ENCODE results near the gene CEP128. TPM values are rescaled to one million over a fixed set of nuclear protein-coding genes. Genes with fewer than 3 reads are reported as not detected.
"Not testable (repeated sequence)": the region's sequence is repeated elsewhere in the genome, so short reads cannot be mapped to it uniquely, and the experiment has no call there.

Gene CEP128
- total RNA-seq, 1 donor from 2014 or later, result 3.3 TPM

GRCh38 chr14:80957613-80958012 lies 16.1 kb upstream of the CEP128 start:
- no peaks in the 10 kb centered on the region for H3K9me3 ChIP-seq
- H3K4me1 ChIP-seq, result peaks cover 0 to 6% of the 10 kb centered on the region in 2 donors
- DNase-seq (ENCODE audit: low spot score in 2 of 2), result no peak
- intact Hi-C loops (cut with DNase I), result no loop called here
- H3K27ac ChIP-seq, result no peak overlapping the region
- no peaks in the 10 kb centered on the region for H3K27me3 ChIP-seq
- H3K36me3 ChIP-seq, result no peaks in the 10 kb centered on the region
- H3K4me3 ChIP-seq, result no peak overlapping the region
- TF ChIP-seq CTCF (IDR thresholded peaks at IDR 0.05), result no peak

GRCh38 chr14:80956922-80957321 lies 15.4 kb upstream of the CEP128 start:
- Histone ChIP-seq H3K36me3 (no peaks in the 10 kb centered on the region), H3K4me1 (peaks cover 0 to 6% of the 10 kb centered on the region in 2 donors), H3K4me3 (no peak overlapping the region), H3K27ac (no peak overlapping the region), H3K9me3 (no peaks in the 10 kb centered on the region), H3K27me3 (no peaks in the 10 kb centered on the region)
- no peak for TF ChIP-seq CTCF (IDR thresholded peaks at IDR 0.05)
- DNase-seq (ENCODE audit: low spot score in 2 of 2), result no peak
- intact Hi-C loops (cut with DNase I), result no loop called here

- Histone ChIP-seq H3K27me3 (no peaks in the 10 kb centered on the region), H3K4me1 (peaks cover 0 to 6% of the 10 kb centered on the region in 2 donors), H3K4me3 (no peak overlapping the region), H3K36me3 (no peaks in the 10 kb centered on the region), H3K9me3 (no peaks in the 10 kb centered on the region), H3K27ac (no peak overlapping the region)
- no peak for TF ChIP-seq CTCF (IDR thresholded peaks at IDR 0.05)
- no peak for DNase-seq (ENCODE audit: low spot score in 2 of 2)
- intact Hi-C loops (cut with DNase I), result no loop called here
These were observed 14.6 kb upstream of the CEP128 start for GRCh38 chr14:80956102-80956501.

- DNase-seq (ENCODE audit: low spot score in 2 of 2), result no peak
- intact Hi-C loops (cut with DNase I), result no loop called here
- peaks cover 0 to 6% of the 10 kb centered on the region in 2 donors for H3K4me1 ChIP-seq
- TF ChIP-seq CTCF (IDR thresholded peaks at IDR 0.05), result no peak
- no peak within 1 kb of the TSS for H3K27ac ChIP-seq
- no peaks in the 10 kb centered on the region for H3K27me3 ChIP-seq
- peak within 1 kb of the TSS; percentile 63 to 67 for H3K4me3 ChIP-seq
- H3K36me3 ChIP-seq, result no peaks in the 10 kb centered on the region
- no peaks in the 10 kb centered on the region for H3K9me3 ChIP-seq
These were observed 13.9 kb upstream of the CEP128 start, which contains the start of gene TSHR for GRCh38 chr14:80955416-80955941. TSHR (plus strand) TSS chr14:80955621; CDS start chr14:80955681, 60 bp downstream.

GRCh38 chr14:80954687-80955299 lies 13.3 kb upstream of the CEP128 start:
- Histone ChIP-seq H3K4me1 (peaks cover 0 to 6% of the 10 kb centered on the region in 2 donors), H3K9me3 (no peaks in the 10 kb centered on the region), H3K4me3 (peak overlapping the region; percentile 63 to 67), H3K36me3 (no peaks in the 10 kb centered on the region), H3K27ac (no peak overlapping the region), H3K27me3 (no peaks in the 10 kb centered on the region)
- peak; percentile 30 to 86 for DNase-seq (ENCODE audit: low spot score in 2 of 2)
- intact Hi-C loops (cut with DNase I), result loop anchor here (1.0 kb wide), 1 partner anchor 33 kb away; no protein-coding TSS in a partner anchor
- peak; percentile 69 to 87 (median 76) for TF ChIP-seq CTCF (IDR thresholded peaks at IDR 0.05)

- H3K4me1 ChIP-seq; DNase-seq (ENCODE audit: low spot score in 2 of 2); H3K36me3 ChIP-seq; intact Hi-C loops (cut with DNase I); H3K27ac ChIP-seq; H3K27me3 ChIP-seq; H3K9me3 ChIP-seq; H3K4me3 ChIP-seq: not testable (repeated sequence)
These were observed 11.7 kb upstream of the CEP128 start for GRCh38 chr14:80953211-80953610.

Measured in ascending aorta (tissue), 2 donors.